D341Med (cell line): Measurements from ENCODE around the gene CD164.

Experiments
- DNase-seq: peaks from one replicate; pipeline ENCODE4 v3.0.0; 2012; ENCODE audit warnings: low spot score

The CD164 gene

DNA sequence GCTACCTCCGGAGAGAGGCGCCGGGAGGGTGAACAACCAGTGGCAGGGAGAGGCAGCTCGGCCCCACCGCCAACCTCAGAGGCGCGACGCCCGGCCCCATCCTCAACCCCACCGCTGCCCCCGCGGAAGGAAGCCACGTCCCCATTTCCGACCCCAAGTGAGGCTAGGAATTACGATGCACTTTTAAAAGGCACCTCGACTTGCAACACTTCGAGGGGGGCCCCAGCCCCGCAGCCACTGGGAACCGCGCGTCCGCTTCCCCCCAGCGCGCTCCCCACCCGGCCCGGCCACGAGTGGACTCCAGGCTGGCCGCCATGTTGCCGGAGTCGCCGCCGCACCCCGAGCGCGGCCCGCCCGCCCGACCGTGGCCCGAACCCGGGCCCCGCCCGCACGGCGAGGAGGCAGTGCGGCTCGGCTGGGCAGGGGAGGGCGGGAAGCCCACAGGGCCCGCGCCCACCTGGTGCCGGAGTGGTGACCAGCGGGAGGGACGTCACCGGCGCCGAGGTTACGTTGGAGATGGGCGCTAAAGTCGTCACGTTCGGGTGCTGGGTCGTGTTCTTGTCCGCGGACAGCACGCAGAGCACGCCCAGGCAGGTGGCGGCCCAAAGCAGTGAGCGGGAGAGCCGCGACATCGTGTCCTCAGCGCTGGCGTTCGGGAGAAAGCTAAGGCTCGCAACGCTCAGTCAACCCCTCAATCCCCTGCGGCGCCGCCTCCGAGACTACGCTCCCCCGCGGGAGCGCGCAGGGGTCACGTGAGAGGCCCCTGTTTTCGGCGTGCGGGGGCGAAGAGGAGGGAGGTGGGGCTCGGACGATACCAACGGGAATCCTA, at the start of gene CD164:
CD164 (minus strand) TSS at position 721 of the 829 bp plus-strand sequence; CDS start at position 632, 89 bp downstream.
- DNase-seq: peak; percentile 97

- no peak for DNase-seq
These were observed 47.2 kb upstream of the CD164 start for GRCh38 chr6:109429496-109429895.

DNA sequence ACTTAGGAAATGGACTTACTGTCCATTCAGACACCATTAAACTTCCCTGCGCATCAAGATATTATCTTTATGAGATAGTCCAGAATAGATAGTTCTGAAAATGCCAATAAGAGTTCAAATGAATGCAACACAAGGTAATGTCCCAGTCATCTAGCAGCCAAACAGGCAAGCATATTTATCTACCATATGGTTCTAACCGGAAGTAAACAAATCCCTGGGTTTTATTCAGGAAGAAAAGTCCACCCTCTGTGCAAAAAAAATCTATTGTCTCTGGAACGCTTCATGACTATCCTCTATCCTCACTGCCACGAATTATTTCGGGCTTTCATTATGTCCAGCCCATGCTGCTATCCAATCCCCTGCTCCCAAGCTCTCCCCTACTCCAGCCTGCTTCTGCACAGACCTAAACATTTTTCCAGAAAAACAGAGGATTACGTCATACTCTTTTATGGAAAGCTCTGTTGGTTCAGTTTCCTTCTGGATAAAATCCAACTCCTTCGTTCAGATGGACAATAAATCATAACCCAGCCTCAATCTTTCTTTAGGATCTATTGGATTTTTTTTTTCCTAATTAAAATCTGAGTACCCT, 46.7 kb upstream of the CD164 start:
- no peak for DNase-seq

DNA sequence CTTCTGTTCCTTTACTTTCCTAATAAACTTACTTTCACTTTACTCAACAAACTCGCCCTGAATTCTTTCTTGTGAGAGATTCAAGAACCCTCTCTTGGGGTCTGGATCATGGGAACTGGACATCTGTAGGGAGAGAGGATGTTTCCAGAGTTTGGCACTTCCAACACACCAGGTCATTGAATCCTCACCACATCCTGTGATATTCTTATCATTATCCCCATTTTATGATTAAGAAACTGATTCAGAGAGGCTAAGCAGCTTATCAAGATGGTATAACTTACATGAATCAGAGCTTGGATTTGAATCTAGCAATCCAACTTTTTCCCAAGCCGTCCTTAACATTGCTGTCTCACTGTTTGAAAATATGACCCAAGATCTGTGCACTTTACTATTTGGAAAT, 42.7 kb upstream of the CD164 start:
- DNase-seq: no peak

DNA sequence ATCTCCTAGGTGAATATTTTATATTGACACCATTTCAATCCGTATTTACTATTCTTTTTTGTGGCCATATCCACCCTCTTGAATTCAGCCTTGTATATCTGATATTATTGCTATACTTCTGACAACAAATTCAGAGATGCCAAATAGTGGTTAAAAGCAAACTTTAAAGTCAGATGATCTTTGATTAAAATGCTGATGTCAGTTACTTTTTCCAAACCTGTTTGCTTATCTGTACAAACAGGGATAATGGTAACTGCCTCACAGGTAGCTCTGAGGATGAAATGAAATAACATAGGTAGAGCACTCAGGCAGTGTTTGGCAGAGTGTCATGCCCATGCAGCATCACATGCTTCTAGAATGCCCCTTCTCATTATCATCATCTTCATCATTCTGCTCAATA, 38.9 kb upstream of the CD164 start:
- DNase-seq: no peak

DNA sequence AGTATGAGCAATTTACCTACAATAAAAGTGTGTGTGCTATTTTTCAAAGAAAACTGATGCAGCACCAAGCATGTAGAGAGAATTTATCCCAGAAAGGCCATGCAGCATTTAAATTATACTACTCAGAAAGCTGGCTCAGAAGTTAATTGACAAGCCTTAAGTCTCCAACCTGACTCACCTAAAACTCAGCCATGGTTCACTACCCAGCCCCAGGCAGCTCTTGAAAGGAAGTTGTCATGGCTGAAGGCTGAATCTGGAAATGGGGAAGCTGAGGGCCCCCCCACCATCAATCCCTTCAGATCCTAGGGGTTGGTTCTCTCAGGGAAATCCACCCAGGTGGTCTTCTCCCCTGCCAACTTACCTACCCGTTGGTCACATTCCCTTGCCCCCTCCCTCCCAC, 38.5 kb upstream of the CD164 start:
- DNase-seq: no peak

DNA sequence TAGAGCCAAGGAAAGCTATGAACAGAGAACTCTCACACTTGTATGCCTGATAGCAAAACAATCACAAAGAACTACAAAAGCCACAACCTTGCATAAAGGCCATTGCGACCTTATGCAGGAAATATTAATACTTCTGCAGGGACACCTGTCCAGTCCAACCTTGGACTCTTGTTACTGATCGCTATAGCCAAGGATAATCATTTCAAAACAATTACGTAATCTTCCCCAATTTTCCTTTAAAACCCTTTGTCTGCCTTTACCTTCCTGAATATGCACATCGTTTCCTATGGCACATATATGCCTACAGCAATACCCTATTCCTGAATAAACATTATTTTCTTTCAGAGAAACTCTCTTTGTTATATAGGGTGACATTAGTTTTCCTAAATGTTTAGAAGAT, 35.4 kb upstream of the CD164 start:
- no peak for DNase-seq

- DNase-seq: no peak
These were observed 28.8 kb upstream of the CD164 start for GRCh38 chr6:109411034-109411433.

GRCh38 chr6:109406196-109406595, 23.9 kb upstream of the CD164 start:
- no peak for DNase-seq

DNA sequence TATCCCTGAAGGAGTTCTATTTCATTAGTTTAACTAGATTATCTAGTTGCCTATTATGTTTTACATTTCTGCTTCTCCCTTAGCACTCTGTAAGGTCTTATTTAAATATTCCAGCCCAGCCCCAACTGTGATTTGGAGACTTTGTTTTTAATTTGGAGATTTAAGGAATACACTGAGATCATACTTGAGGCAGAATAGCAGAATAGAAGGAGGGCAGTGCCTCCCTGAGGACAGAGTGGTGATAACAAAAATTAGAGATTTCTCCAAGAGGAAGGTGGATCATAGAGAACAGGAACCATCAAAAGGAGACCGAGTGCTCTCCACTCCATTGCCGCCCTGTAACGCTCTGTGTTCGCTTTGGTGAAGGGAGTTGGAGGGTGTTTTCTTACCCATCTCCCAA, 14.8 kb upstream of the CD164 start:
- no peak for DNase-seq

DNA sequence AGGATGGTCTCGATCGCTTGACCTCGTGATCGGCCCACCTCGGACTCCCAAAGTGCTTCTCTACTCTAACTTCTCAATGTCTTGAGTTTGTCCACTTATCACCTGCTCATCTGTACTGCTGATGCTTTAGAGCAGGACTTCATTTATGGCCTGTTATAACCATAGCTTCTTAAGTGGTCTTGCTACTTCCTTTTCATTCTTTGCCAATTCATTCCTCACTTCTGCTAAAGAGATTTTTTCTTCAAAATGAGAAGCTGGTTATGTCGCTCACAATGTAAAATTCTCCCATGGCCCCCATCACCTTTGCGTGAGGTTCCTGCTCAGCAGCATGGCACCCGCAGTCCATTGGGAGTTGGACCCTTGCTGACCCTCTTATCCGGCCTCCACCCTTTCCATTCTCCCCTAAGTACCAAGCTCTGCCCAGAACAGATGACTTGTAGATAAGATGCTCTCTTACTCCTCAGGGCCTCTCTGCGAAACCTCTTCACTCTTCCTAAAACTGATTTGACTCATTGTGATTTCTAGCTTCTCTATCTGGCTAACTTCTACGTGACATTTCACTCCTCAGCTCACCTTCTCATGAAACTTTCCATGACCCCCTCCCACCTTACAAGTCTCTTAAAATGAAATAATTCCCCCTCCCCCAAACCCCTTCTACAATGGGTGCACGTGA, 13.9 kb upstream of the CD164 start:
- DNase-seq: no peak

GRCh38 chr6:109393886-109394281, 11.6 kb upstream of the CD164 start:
- no peak for DNase-seq

DNA sequence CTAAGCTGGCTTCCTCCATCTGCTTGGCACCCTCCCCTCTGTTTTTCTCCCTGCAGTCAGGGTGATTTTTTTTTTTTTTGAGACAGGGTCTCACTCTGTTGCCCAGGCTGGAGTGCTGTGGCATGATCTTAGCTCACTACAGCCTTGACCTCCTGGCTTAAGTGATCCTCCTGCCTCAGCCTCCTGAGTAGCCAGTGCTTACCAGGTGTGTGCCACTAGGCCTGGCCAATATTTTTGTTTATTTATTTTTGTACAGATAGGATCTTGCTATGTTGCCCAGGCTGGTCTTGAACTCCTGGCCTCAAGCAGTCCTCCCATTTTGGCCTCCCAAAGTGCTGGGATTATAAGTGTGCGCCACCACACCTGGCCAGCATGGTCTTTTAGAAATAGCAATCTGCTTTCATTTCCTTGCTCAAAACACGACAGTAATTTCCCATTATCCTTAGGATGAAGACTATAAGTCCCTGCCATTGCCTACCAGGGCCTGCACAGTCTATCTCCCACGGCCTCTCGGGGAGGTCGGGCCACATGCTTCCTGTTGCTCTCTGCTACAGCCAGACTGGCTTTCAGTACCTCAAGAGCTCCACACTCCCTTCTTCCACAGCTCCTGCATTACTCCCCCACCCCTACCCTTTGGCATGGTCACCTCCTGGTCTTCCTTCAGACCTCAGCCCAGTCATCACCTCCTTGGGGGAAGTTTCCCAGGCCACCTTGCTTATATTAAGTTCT, 11.1 kb upstream of the CD164 start:
- DNase-seq: no peak

- no peak for DNase-seq
These were observed 7.5 kb upstream of the CD164 start for GRCh38 chr6:109389650-109390274.

GRCh38 chr6:109388265-109388664, 6.0 kb upstream of the CD164 start:
- no peak for DNase-seq

DNA sequence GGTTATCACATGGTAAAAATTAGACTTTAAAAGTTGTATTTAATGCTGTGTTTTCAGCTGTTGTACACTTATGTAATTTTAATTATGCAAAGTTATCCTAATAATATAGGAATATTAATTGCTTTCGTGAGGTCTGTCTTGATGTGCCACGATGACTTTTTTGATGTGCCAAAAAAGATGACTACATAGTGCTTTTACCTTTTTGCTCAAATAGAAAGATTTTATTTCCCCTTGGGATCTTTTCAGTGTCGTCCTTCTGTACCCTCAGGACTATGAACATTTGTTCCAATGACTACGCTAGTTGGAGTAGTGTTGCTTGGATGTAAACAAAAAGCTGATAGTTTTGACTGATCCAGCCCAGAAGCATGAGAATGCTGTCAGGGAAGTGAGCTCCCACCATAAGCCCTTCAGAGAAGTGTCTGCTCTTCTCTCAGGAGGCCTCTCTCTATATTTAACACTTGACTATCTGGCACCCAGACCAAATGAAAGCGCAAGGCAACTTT, 1.2 kb upstream of the CD164 start:
- no peak for DNase-seq

GRCh38 chr6:109382576-109383437, 540 bp upstream of the CD164 start:
- DNase-seq: peak; percentile 95

GRCh38 chr6:109381061-109381746, 1.1 kb downstream of the CD164 start:
- no peak for DNase-seq

GRCh38 chr6:109379711-109380110, 2.6 kb downstream of the CD164 start:
- no peak for DNase-seq

GRCh38 chr6:109377717-109378116, 4.5 kb downstream of the CD164 start:
- DNase-seq: no peak
